K562 (cell line): ENCODE results near the gene EIF4G1. TPM values are rescaled to one million over a fixed set of nuclear protein-coding genes. Genes with fewer than 3 reads are reported as not detected.

Experiments used
- ARID1B ChIP-seq: fragments of 450-650 bp; IDR thresholded peaks from 2 replicates; pipeline ENCODE4 v1.6.1; 2016; ENCODE audit warnings: antibody characterized with exemption, mild to moderate bottlenecking, inconsistent platforms
- BACH1 ChIP-seq: fragments of 200-800 bp; sonication (Bioruptor generic); IDR thresholded peaks from 2 replicates; pipeline ENCODE4 v1.6.1; 2016; ENCODE audit warnings: missing genetic modification characterization, missing compliant biosample characterization
- CBFA2T3 ChIP-seq: fragments of 450-650 bp; IDR thresholded peaks from 2 replicates; pipeline ENCODE4 v1.6.1; 2017
- CBFB ChIP-seq: sonication (generic); formaldehyde crosslinking; IDR thresholded peaks from 2 replicates; pipeline ENCODE4 v1.4.0; 2020; ENCODE audit warnings: mild to moderate bottlenecking, missing genetic modification reagents
- CEBPB ChIP-seq: fragments of 450-650 bp; IDR thresholded peaks from 2 replicates; pipeline ENCODE4 v1.6.1; 2016; ENCODE audit warnings: missing genetic modification characterization, missing compliant biosample characterization
- CTBP1 ChIP-seq: fragments of 450-650 bp; IDR thresholded peaks from 2 replicates; pipeline ENCODE4 v1.6.1; 2016; ENCODE audit warnings: borderline replicate concordance
- DPF2 ChIP-seq: fragments of 450-650 bp; IDR thresholded peaks from 2 replicates; pipeline ENCODE4 v1.6.1; 2016
- MAZ ChIP-seq, 2 experiments: fragments of 450-650 bp in 1 of 2; sonication (generic) in 1 of 2; formaldehyde crosslinking; IDR thresholded peaks in 1 of 2; conservative IDR thresholded peaks in 1 of 2; 2 replicates each; pipeline versions ENCODE4 v1.4.0 to v1.5.0; 2020; ENCODE audit warnings: mild to moderate bottlenecking in 1 of 2, missing genetic modification reagents in 1 of 2
- MEIS2 ChIP-seq: fragments of 450-650 bp; IDR thresholded peaks from 2 replicates; pipeline ENCODE4 v1.6.1; 2014; ENCODE audit warnings: mild to moderate bottlenecking; ENCODE audit not compliant: partially characterized antibody
- NCOR1 ChIP-seq: fragments of 450-650 bp; IDR thresholded peaks from 2 replicates; pipeline ENCODE4 v1.6.1; 2016; ENCODE audit warnings: mild to moderate bottlenecking, moderate library complexity
- RBBP5 ChIP-seq: fragments of 200-600 bp; sonication (generic); IDR thresholded peaks from 2 replicates; pipeline ENCODE4 v1.6.1; 2012; ENCODE audit warnings: borderline replicate concordance, mild to moderate bottlenecking, low read length, control low read depth, inconsistent platforms; ENCODE audit not compliant: insufficient read depth, poor library complexity, severe bottlenecking
- SMARCA4 ChIP-seq: fragments of 450-650 bp; IDR thresholded peaks from 2 replicates; pipeline ENCODE4 v1.6.1; 2016
- ZNF316 ChIP-seq: fragments of 450-650 bp; IDR thresholded peaks from 2 replicates; pipeline ENCODE4 v1.6.1; 2016
- polyA plus RNA-seq, 8 experiments: library from polyadenylated mRNA; depleted of rRNA in 4 of 8; stranded (reverse) in 5 of 8; unstranded in 3 of 8; fragments of >200 nt; fragmentation: Nextera tagmentation in 2 of 8; fragmentation: Illumina TruSeq in 1 of 8; extraction: Ambion mirVana in 2 of 8; extraction: Trizol in 1 of 8; gene quantifications; 2 replicates each; pipeline versions ENCODE4 v1.2.1 to v1.2.3, GENCODE V29; 2011 to 2014; ENCODE audit warnings: inconsistent platforms in 1 of 8, missing spikeins in 1 of 8
- total RNA-seq, 7 experiments: library from RNA; depleted of rRNA in 6 of 7; stranded (reverse); fragments of >200 nt in 6 of 7; fragmentation: Illumina TruSeq in 2 of 7; extraction: Trizol in 2 of 7; gene quantifications; 2 replicates each; pipeline versions ENCODE4 v1.2.1 to v1.2.3, GENCODE V29; 2011 to 2021; ENCODE audit warnings: low replicate concordance in 1 of 7
- TF ChIP-seq, protein P1 (sequence below): fragments of 200-800 bp; sonication (Bioruptor generic); IDR thresholded peaks from 2 replicates; pipeline ENCODE4 v1.6.1; 2017; ENCODE audit warnings: missing genetic modification characterization, missing compliant biosample characterization
- TF ChIP-seq, protein P2 (sequence below), 2 experiments: fragments of 450-650 bp in 1 of 2; sonication (generic) in 1 of 2; formaldehyde crosslinking in 1 of 2; IDR thresholded peaks; 2 replicates each; pipeline versions ENCODE4 v1.7.1 to v1.9.0; 2016 to 2022; ENCODE audit warnings: inconsistent platforms in 1 of 2, mild to moderate bottlenecking in 1 of 2, missing genetic modification reagents in 1 of 2
- TF ChIP-seq, protein P3 (sequence below): fragments of 450-650 bp; formaldehyde crosslinking; IDR thresholded peaks from 2 replicates; pipeline ENCODE4 v1.4.0; 2020; ENCODE audit warnings: mild to moderate bottlenecking, moderate library complexity

EIF4G1 gene
- total and polyA plus RNA-seq, 9 of the 15 experiments (the other 6 are each of a cell fraction or from before 2014, with no cell fraction given), result 4.6 to 505 (median 155) TPM

DNA sequence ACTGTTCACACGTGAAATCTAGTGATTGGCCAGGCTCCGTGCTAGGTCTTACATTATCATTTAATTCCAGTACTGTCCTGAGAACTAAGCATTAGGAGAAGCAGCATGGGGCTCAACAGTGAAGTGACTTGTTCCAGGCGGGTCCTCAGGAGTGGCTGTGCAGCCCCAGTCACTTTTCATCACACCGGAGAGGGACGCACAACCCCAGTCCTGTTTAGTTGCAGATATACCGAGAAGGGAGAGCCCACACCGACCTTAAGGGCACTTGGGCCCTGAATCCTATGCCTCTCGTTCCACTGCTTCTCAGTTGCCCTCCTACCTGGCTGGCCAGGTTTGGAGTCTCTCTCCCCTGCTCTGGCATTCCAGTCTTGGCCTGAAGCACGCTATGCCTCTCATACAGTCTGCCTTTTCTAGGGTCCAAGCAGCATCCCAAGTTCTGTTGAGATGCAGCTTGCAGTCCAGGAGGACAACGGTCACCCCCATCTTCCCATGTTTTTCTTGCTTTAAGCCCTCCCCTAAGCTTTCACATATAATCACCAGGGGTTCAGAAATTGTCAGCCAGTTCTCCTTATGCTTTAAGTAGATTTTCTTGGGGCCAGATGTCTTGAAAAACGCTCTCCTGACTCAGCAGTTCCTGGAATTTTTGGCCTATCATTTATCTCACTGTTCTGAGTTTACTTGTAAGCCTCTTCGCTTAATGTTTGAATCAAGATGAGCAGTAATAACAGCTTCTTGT, 33.1 kb downstream of the EIF4G1 start (continued):
- TF ChIP-seq, protein P1, sequence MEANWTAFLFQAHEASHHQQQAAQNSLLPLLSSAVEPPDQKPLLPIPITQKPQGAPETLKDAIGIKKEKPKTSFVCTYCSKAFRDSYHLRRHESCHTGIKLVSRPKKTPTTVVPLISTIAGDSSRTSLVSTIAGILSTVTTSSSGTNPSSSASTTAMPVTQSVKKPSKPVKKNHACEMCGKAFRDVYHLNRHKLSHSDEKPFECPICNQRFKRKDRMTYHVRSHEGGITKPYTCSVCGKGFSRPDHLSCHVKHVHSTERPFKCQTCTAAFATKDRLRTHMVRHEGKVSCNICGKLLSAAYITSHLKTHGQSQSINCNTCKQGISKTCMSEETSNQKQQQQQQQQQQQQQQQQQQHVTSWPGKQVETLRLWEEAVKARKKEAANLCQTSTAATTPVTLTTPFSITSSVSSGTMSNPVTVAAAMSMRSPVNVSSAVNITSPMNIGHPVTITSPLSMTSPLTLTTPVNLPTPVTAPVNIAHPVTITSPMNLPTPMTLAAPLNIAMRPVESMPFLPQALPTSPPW (CRISPR knock-in tag), result peak; percentile 21; the same call in 1 of the 2 replicates
- TF ChIP-seq MEIS2 (peak; percentile 48), BACH1 (tag) (peak; percentile 79), DPF2 (peak; percentile 85; the same call in 1 of the 2 replicates), CTBP1 (no peak; the same call in 1 of the 2 replicates), MAZ (CRISPR knock-in tag; conservative IDR thresholded peaks at IDR 0.05 in 1 of 2, IDR thresholded peaks at IDR 0.05 in 1 of 2) (no peak; a peak in 1 of 4 replicates), RBBP5 (peak; percentile 63), NCOR1 (peak; percentile 51; the same call in 1 of the 2 replicates), CBFA2T3 (peak; percentile 77), CBFB (CRISPR knock-in tag) (0 out of 2 replicates have a peak, but pooled peaks have one; percentile 44), ARID1B (peak; percentile 83), CEBPB (tag) (no peak), ZNF316 (peak; percentile 100), SMARCA4 (peak; percentile 83)
- TF ChIP-seq, protein P2, sequence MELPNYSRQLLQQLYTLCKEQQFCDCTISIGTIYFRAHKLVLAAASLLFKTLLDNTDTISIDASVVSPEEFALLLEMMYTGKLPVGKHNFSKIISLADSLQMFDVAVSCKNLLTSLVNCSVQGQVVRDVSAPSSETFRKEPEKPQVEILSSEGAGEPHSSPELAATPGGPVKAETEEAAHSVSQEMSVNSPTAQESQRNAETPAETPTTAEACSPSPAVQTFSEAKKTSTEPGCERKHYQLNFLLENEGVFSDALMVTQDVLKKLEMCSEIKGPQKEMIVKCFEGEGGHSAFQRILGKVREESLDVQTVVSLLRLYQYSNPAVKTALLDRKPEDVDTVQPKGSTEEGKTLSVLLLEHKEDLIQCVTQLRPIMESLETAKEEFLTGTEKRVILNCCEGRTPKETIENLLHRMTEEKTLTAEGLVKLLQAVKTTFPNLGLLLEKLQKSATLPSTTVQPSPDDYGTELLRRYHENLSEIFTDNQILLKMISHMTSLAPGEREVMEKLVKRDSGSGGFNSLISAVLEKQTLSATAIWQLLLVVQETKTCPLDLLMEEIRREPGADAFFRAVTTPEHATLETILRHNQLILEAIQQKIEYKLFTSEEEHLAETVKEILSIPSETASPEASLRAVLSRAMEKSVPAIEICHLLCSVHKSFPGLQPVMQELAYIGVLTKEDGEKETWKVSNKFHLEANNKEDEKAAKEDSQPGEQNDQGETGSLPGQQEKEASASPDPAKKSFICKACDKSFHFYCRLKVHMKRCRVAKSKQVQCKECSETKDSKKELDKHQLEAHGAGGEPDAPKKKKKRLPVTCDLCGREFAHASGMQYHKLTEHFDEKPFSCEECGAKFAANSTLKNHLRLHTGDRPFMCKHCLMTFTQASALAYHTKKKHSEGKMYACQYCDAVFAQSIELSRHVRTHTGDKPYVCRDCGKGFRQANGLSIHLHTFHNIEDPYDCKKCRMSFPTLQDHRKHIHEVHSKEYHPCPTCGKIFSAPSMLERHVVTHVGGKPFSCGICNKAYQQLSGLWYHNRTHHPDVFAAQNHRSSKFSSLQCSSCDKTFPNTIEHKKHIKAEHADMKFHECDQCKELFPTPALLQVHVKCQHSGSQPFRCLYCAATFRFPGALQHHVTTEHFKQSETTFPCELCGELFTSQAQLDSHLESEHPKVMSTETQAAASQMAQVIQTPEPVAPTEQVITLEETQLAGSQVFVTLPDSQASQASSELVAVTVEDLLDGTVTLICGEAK (IDR thresholded peaks at IDR 0.05), result peak; percentile 35; the same call in 1 of the 2 replicates
- TF ChIP-seq, protein P2 (CRISPR knock-in tag; IDR thresholded peaks at IDR 0.05), result no peak
- TF ChIP-seq, protein P3, sequence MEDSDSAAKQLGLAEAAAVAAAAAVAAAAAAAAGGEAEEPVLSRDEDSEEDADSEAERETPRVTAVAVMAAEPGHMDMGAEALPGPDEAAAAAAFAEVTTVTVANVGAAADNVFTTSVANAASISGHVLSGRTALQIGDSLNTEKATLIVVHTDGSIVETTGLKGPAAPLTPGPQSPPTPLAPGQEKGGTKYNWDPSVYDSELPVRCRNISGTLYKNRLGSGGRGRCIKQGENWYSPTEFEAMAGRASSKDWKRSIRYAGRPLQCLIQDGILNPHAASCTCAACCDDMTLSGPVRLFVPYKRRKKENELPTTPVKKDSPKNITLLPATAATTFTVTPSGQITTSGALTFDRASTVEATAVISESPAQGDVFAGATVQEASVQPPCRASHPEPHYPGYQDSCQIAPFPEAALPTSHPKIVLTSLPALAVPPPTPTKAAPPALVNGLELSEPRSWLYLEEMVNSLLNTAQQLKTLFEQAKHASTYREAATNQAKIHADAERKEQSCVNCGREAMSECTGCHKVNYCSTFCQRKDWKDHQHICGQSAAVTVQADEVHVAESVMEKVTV, result no peak
